Measurements from ENCODE around the gene RPA3. TPM values are rescaled to one million over a fixed set of nuclear protein-coding genes. Genes with fewer than 3 reads are reported as not detected.
A peak's percentile ranks its signal among the peaks of the same experiment; 100 is the strongest.

Gene RPA3
- total RNA-seq, 1 experiment from 2014 or later, result 108 TPM

DNA sequence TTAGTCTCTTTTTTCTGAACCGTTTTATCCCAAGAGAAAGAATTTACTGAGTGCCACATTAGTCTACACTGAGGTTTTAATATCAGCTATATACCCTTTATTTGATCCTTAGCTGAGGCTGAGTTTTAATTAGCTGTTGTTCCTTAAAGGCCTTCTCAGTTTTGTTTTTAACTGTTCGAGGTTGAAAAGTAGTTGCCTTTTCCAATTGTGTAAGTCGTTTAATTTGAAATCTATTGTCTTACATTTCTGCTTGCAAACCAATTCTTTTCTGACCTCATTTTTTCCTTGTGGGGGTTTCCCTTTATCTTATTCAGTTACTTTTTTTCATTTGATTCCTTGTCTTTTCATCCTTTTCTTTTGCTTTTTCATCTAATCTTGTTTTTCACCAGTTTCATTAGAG lies 47.0 kb downstream of the RPA3 start:
- Mint-ChIP-seq H3K4me3 (no peak overlapping the region), H3K36me3 (ENCODE audit: insufficient read depth in 1 of 3, low read depth in 3 of 3) (peaks cover 0 to 3% (median 1%) of the 10 kb centered on the region in 3 experiments; a peak in 3 of 7 replicates), H3K27me3 (ENCODE audit: low read depth) (no peaks in the 10 kb centered on the region), H3K4me1 (peaks cover 8 to 18% of the 10 kb centered on the region in 2 experiments), H3K27ac (peak overlapping the region in 1 of 3 experiments; percentile 11; a peak in 1 of 7 replicates), H3K9me3 (no peaks in the 10 kb centered on the region)
- no peak overlapping the region for H4K8ac ChIP-seq (replicated peaks; ENCODE audit: insufficient read length, low read depth, low read length)
- no peaks in the 10 kb centered on the region for H3K9me3 ChIP-seq (ENCODE audit: control insufficient read depth, low read depth, low read length)
- no peak overlapping the region for H2BK15ac ChIP-seq (ENCODE audit: low read depth, low read length)
- no peak overlapping the region for H3K56ac ChIP-seq (ENCODE audit: insufficient read length, low read depth, low read length)
- H3K27ac ChIP-seq (ENCODE audit: insufficient read length, low read depth, low read length), result no peak overlapping the region
- no peak overlapping the region for H3K18ac ChIP-seq (ENCODE audit: insufficient read length, low read depth, low read length)
- no peak overlapping the region for H3T11ph ChIP-seq (ENCODE audit: low read length)
- H2BK12ac ChIP-seq (ENCODE audit: insufficient read length, low read depth, low read length), result no peak overlapping the region
- no peak overlapping the region for H4K5ac ChIP-seq (ENCODE audit: insufficient read length, low read depth, low read length)
- no peaks in the 10 kb centered on the region for H3K4me1 ChIP-seq (ENCODE audit: insufficient read depth, low read length)
- H2BK5ac ChIP-seq (ENCODE audit: insufficient read length, low read length), result no peak overlapping the region
- WGBS (ENCODE audit: extremely low coverage, insufficient read length, low lambda C conversion rate), result no CpG with 5 or more reads among the region's 3 CpGs
- H3K4ac ChIP-seq (ENCODE audit: low read depth, low read length), result no peak overlapping the region
- H2AFZ ChIP-seq (ENCODE audit: low read length), result no peak overlapping the region
- H3K79me2 ChIP-seq (ENCODE audit: insufficient read depth, low read length), result no peaks in the 10 kb centered on the region
- no peaks in the 10 kb centered on the region for H3K23me2 ChIP-seq (ENCODE audit: insufficient read length, low read depth, low read length, poor library complexity, severe bottlenecking)
- no peak overlapping the region for H3K4me2 ChIP-seq (ENCODE audit: insufficient read depth, insufficient read length, low read length)
- no peak overlapping the region for H3K14ac ChIP-seq (ENCODE audit: insufficient read depth, low read length)
- H3K9ac ChIP-seq (ENCODE audit: extremely low read depth, insufficient read length, low read length), result no peak overlapping the region
- no peaks in the 10 kb centered on the region for H4K20me1 ChIP-seq (ENCODE audit: control insufficient read depth, insufficient read depth, insufficient read length)
- no peak overlapping the region for H3K23ac ChIP-seq (ENCODE audit: insufficient read length, low read depth, low read length)
- no peak overlapping the region for H2BK20ac ChIP-seq (ENCODE audit: low read depth, low read length, poor library complexity, severe bottlenecking)
- H3K79me1 ChIP-seq (ENCODE audit: insufficient read depth, low read depth, low read length, poor library complexity, severe bottlenecking), result no peaks in the 10 kb centered on the region
- no peaks in the 10 kb centered on the region for H3K27me3 ChIP-seq (ENCODE audit: insufficient read depth, low read length)
- no peak overlapping the region for H4K91ac ChIP-seq (ENCODE audit: insufficient read length, low read depth, low read length)
- TF ChIP-seq CTCF (conservative IDR thresholded peaks at IDR 0.05), result no peak
- no peak overlapping the region for H2AK5ac ChIP-seq (ENCODE audit: insufficient read length, low read length)
- no peak for DNase-seq
- no peak overlapping the region for H2BK120ac ChIP-seq (ENCODE audit: low read depth, low read length, poor library complexity, severe bottlenecking)
